ENCODE data around the gene PCBP3. TPM values are rescaled to one million over a fixed set of nuclear protein-coding genes. Genes with fewer than 3 reads are reported as not detected.

PCBP3 gene
- total RNA-seq, 2 donors from 2014 or later = 0.77 to 17.2 TPM

DNA sequence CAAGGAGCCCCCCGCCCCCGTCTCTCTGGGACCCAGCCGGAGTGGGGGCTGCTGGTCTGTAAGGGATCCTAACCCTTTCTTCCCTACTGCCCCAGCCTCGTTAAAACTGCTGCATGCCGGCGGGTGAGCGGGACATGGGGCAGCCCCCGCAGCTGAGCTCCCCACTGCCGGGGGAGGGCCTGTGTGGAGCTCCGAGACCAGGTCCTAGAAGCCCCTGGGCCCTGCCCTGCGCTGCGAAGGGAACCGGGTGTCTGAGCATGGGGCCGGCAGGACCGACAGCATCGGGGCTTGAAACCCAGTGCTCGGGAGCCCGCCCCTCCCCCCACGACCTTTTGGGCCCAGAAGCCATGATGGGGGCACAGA, 328.8 kb downstream of the PCBP3 start:
- H3K36me3 ChIP-seq = no peaks in the 10 kb centered on the region
- H3K27ac ChIP-seq = peak overlapping the region; percentile 64 to 79
- H3K27me3 ChIP-seq (replicated peaks; ENCODE audit: insufficient read depth) = no peaks in the 10 kb centered on the region
- intact Hi-C loops (cut with DNase I) = loop anchor here (2.0 to 10.0 kb wide), 4 partner anchors 126 to 352 kb away; partner anchors contain the start of genes C21orf58, COL6A2, LSS and PCNT
- H3K4me3 ChIP-seq = peak overlapping the region in 1 of 2 donors; percentile 29
- H3K9me3 ChIP-seq = no peaks in the 10 kb centered on the region
- WGBS = 40% methylated on average over 18 of the region's 19 CpGs
- no peak for DNase-seq (ENCODE audit: low spot score)
- TF ChIP-seq, protein P1, sequence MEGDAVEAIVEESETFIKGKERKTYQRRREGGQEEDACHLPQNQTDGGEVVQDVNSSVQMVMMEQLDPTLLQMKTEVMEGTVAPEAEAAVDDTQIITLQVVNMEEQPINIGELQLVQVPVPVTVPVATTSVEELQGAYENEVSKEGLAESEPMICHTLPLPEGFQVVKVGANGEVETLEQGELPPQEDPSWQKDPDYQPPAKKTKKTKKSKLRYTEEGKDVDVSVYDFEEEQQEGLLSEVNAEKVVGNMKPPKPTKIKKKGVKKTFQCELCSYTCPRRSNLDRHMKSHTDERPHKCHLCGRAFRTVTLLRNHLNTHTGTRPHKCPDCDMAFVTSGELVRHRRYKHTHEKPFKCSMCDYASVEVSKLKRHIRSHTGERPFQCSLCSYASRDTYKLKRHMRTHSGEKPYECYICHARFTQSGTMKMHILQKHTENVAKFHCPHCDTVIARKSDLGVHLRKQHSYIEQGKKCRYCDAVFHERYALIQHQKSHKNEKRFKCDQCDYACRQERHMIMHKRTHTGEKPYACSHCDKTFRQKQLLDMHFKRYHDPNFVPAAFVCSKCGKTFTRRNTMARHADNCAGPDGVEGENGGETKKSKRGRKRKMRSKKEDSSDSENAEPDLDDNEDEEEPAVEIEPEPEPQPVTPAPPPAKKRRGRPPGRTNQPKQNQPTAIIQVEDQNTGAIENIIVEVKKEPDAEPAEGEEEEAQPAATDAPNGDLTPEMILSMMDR (IDR thresholded peaks at IDR 0.05) = no peak
- TF ChIP-seq POLR2A (IDR thresholded peaks at IDR 0.05) (no peak), POLR2AphosphoS5 (IDR thresholded peaks at IDR 0.05) (no peak)
- peaks cover 9% of the 10 kb centered on the region for H3K4me1 ChIP-seq (replicated peaks)

DNA sequence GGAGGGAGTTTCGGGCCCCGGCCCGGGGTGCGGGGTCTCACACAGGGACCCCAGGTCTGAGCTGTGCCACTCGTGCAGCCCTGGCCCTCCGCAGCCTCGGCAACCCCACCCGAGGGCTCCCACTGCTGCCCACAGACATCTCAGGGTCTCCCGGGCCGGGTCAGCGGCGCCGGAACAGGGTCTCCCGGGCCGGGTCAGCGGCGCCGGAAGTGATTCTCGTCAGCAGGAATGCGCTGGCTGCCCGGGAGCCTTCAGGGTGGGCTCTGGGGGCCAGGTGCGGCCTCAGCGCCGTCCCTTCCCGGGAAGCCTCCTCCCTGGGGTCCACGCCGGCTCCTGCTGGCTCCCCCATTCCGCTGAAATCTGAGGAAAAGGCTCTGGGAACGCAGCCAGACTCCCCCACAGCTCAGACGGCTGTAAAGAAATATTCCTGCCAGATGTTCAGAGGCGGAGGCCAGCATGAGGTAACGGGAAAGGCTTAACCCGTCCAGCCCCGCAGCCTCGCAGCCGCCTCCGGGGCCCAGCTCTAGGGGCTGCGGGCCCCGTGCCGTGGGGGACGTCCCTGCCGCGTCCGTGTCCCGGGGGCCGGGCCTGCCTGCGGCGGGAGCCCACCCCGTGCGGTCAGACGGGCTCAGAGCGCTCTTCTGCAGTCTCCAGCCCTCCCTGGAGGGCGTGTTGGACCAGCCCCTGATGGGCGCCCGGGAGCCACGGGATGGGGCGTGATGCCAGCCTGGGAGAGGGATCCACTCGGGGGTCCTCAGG, 329.4 kb downstream of the PCBP3 start:
- Histone ChIP-seq H3K4me1 (replicated peaks) (peaks cover 9% of the 10 kb centered on the region), H3K9me3 (no peaks in the 10 kb centered on the region), H3K27ac (peak overlapping the region; percentile 64 to 79), H3K4me3 (peak overlapping the region; percentile 13 to 29), H3K27me3 (replicated peaks; ENCODE audit: insufficient read depth) (no peaks in the 10 kb centered on the region), H3K36me3 (no peaks in the 10 kb centered on the region)
- TF ChIP-seq, protein P1 (IDR thresholded peaks at IDR 0.05) = no peak
- no peak for TF ChIP-seq POLR2A (IDR thresholded peaks at IDR 0.05)
- TF ChIP-seq POLR2AphosphoS5 (IDR thresholded peaks at IDR 0.05) = no peak
- intact Hi-C loops (cut with DNase I) = loop anchor here (2.0 to 10.0 kb wide), 4 partner anchors 126 to 352 kb away; partner anchors contain the start of genes C21orf58, COL6A2, LSS and PCNT
- DNase-seq (ENCODE audit: low spot score) = no peak
- WGBS = 6% methylated on average over 54 of the region's 58 CpGs

DNA sequence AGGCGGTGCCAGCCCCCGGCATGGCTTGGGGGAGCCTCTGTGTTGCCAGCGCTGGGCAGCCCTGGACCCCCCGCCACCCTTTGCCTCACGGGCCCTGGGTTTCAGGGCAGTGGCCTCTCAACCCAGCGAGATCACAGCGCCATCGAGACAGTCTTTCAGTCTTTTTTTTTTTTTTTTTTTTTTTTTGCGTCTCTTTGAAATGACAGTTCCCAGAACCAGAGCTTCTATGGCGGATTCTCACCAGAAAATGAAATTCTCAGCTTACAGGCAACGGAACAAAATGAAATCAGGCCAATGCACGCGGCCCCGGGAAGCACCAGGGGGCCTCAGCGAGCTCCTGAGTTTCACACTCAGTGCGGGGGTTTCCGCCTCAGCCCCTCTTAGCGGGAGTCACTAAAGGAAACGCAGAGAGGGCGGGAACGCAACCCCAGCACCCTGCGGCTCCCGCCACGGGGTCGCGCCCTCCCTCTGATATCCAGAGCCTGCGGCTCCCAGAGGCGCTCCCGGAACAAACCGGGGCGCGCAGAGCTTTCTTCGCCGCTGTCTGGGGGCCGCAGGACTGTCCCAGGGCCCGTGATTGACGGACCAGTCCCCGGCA, 330.0 kb downstream of the PCBP3 start:
- Histone ChIP-seq H3K27me3 (replicated peaks; ENCODE audit: insufficient read depth) (no peaks in the 10 kb centered on the region), H3K4me3 (peak overlapping the region; percentile 29 to 43), H3K27ac (peak overlapping the region; percentile 79 to 82), H3K36me3 (no peaks in the 10 kb centered on the region), H3K9me3 (no peaks in the 10 kb centered on the region), H3K4me1 (replicated peaks) (peaks cover 9% of the 10 kb centered on the region)
- WGBS = 2% methylated on average over 38 of the region's 38 CpGs
- intact Hi-C loops (cut with DNase I) = loop anchor here (2.0 to 10.0 kb wide), 4 partner anchors 125 to 351 kb away; partner anchors contain the start of genes C21orf58, COL6A2, LSS and PCNT
- peak; percentile 17 for TF ChIP-seq POLR2AphosphoS5 (IDR thresholded peaks at IDR 0.05)
- TF ChIP-seq, protein P1 (IDR thresholded peaks at IDR 0.05) = peak in 3 of 4 experiments; percentile 19 to 60 (median 57)
- TF ChIP-seq POLR2A (IDR thresholded peaks at IDR 0.05) = no peak
- DNase-seq (ENCODE audit: low spot score) = peak; percentile 43

DNA sequence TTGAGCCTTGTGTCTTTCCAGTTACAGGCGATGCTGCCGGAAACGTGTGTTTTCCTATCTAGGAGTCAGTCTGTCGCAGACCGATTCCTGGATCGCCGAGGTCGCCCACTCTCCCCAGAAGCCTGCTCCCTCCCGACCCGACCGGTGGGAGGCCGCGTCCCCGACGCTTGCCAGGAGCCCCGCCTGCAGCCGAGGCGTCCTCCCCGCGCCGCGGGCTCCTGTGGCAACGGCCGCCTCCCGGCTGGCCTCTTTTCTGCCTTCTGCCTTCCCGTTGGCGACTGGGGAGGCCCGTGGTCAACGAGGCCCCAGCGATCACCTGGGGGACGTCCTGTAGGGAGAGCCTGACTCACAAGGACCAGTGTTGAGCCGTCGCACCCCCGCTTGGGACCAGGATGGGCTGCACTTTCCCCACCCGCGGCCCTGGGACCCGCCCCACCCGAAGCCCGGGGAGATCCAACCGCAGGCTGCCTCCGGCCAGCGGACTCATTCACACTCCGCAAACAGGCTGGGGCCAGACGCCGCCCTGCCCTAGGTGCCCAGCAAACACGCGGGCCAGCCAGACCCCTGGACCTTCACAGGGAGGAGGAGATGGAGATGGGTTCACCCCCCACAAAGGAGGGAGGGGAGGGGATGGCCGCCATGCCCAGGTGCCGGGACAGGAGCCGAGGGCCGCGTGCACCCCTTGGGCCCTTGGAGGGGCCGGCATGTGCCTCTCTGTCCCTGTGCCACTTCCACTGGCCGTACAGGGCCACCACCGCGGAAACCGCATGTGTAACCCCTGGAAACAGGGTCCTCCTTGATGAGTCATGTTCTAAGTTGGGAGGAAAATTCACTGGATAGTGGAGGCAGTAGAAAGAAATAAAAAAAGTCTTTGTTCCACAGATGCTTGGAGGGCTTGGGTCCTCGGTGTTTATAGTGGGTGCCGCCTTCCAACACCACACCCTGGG, 330.8 kb downstream of the PCBP3 start:
- TF ChIP-seq POLR2AphosphoS5 (IDR thresholded peaks at IDR 0.05) (no peak), POLR2A (IDR thresholded peaks at IDR 0.05) (no peak)
- TF ChIP-seq, protein P1 (IDR thresholded peaks at IDR 0.05) = no peak
- 8% methylated on average over 42 of the region's 59 CpGs for WGBS
- peak overlapping the region; percentile 29 to 43 for H3K4me3 ChIP-seq
- H3K27me3 ChIP-seq (replicated peaks; ENCODE audit: insufficient read depth) = no peaks in the 10 kb centered on the region
- peaks cover 9% of the 10 kb centered on the region for H3K4me1 ChIP-seq (replicated peaks)
- H3K27ac ChIP-seq = peak overlapping the region; percentile 79 to 82
- DNase-seq (ENCODE audit: low spot score) = no peak
- no peaks in the 10 kb centered on the region for H3K36me3 ChIP-seq
- intact Hi-C loops (cut with DNase I) = loop anchor here (5.0 to 10.0 kb wide), 3 partner anchors 213 to 350 kb away; partner anchors contain the start of genes C21orf58, LSS and PCNT
- no peaks in the 10 kb centered on the region for H3K9me3 ChIP-seq
